H9 (cell line): ENCODE results near the gene CIAO1. TPM values are rescaled to one million over a fixed set of nuclear protein-coding genes. Genes with fewer than 3 reads are reported as not detected.
A peak's percentile ranks its signal among the peaks of the same experiment; 100 is the strongest.

Source experiments
- DNase-seq: peaks from one replicate; pipeline ENCODE4 v3.0.0-alpha.2; 2017
- H2AFZ ChIP-seq: one replicate; pipeline ENCODE4 v1.6.1; 2013; ENCODE audit warnings: mild to moderate bottlenecking, low read length, control low read depth, moderate library complexity
- H2AK5ac ChIP-seq: 2 replicates; pipeline ENCODE4 v1.6.1; 2013; ENCODE audit warnings: low read length, control low read depth, mixed read lengths; ENCODE audit not compliant: insufficient read length
- H2BK120ac ChIP-seq: one replicate; pipeline ENCODE4 v1.6.1; 2013; ENCODE audit warnings: low read depth, mild to moderate bottlenecking, low read length, control low read depth, inconsistent platforms; ENCODE audit not compliant: poor library complexity, severe bottlenecking
- H2BK12ac ChIP-seq: 2 replicates; pipeline ENCODE4 v1.6.1; 2013; ENCODE audit warnings: low read length, control low read depth, mixed read lengths, low read depth; ENCODE audit not compliant: insufficient read length
- H2BK15ac ChIP-seq: 2 replicates; pipeline ENCODE4 v1.6.1; 2013; ENCODE audit warnings: low read depth, low read length, control low read depth
- H2BK20ac ChIP-seq: one replicate; pipeline ENCODE4 v1.6.1; 2013; ENCODE audit warnings: low read depth, mild to moderate bottlenecking, low read length, control low read depth, inconsistent platforms; ENCODE audit not compliant: poor library complexity, severe bottlenecking
- H2BK5ac ChIP-seq: 2 replicates; pipeline ENCODE4 v1.6.1; 2013; ENCODE audit warnings: low read length, control low read depth, mixed read lengths; ENCODE audit not compliant: insufficient read length
- H3K14ac ChIP-seq: 2 replicates; pipeline ENCODE4 v1.6.1; 2013; ENCODE audit warnings: low read length, control low read depth; ENCODE audit not compliant: insufficient read depth
- H3K18ac ChIP-seq: 2 replicates; pipeline ENCODE4 v1.6.1; 2013; ENCODE audit warnings: low read depth, mild to moderate bottlenecking, mixed read lengths, low read length, control low read depth; ENCODE audit not compliant: insufficient read length
- H3K23ac ChIP-seq: 2 replicates; pipeline ENCODE4 v1.6.1; 2013; ENCODE audit warnings: low read length, control low read depth, mixed read lengths, low read depth; ENCODE audit not compliant: insufficient read length
- H3K23me2 ChIP-seq: 2 replicates; pipeline ENCODE4 v1.6.1; 2013; ENCODE audit warnings: low read depth, mild to moderate bottlenecking, mixed read lengths, low read length, control low read depth; ENCODE audit not compliant: insufficient read length, poor library complexity, severe bottlenecking
- H3K27ac ChIP-seq: 2 replicates; pipeline ENCODE4 v1.5.1; 2013; ENCODE audit warnings: low read length, control low read depth, mixed read lengths, low read depth; ENCODE audit not compliant: insufficient read length
- H3K27me3 ChIP-seq: 2 replicates; pipeline ENCODE4 v1.6.1; 2013; ENCODE audit warnings: low read length, control low read depth, inconsistent platforms; ENCODE audit not compliant: insufficient read depth
- H3K4ac ChIP-seq: 2 replicates; pipeline ENCODE4 v1.6.1; 2013; ENCODE audit warnings: low read depth, mild to moderate bottlenecking, control low read depth, inconsistent platforms, low read length, moderate library complexity
- H3K4me1 ChIP-seq: 2 replicates; pipeline ENCODE4 v1.6.1; 2013; ENCODE audit warnings: low read length, control low read depth, inconsistent platforms; ENCODE audit not compliant: insufficient read depth
- H3K4me2 ChIP-seq: 2 replicates; pipeline ENCODE4 v1.6.1; 2013; ENCODE audit warnings: low read length, control low read depth, mixed read lengths; ENCODE audit not compliant: insufficient read length, insufficient read depth
- H3K56ac ChIP-seq: 2 replicates; pipeline ENCODE4 v1.6.1; 2013; ENCODE audit warnings: low read depth, mild to moderate bottlenecking, mixed read lengths, low read length, control low read depth; ENCODE audit not compliant: insufficient read length
- H3K79me1 ChIP-seq: 2 replicates; pipeline ENCODE4 v1.6.1; 2013; ENCODE audit warnings: low read depth, mild to moderate bottlenecking, moderate library complexity, low read length, control low read depth, inconsistent platforms; ENCODE audit not compliant: insufficient read depth, poor library complexity, severe bottlenecking
- H3K79me2 ChIP-seq: 2 replicates; pipeline ENCODE4 v1.6.1; 2013; ENCODE audit warnings: low read length, control low read depth, inconsistent platforms; ENCODE audit not compliant: insufficient read depth
- H3K9ac ChIP-seq: 2 replicates; pipeline ENCODE4 v1.6.1; 2013; ENCODE audit warnings: low read length, control low read depth, mixed read lengths; ENCODE audit not compliant: insufficient read length; ENCODE audit errors: extremely low read depth
- H3K9me3 ChIP-seq: one replicate; pipeline ENCODE4 v1.6.1; 2013; ENCODE audit warnings: low read depth, low read length, inconsistent platforms; ENCODE audit not compliant: control insufficient read depth
- H3T11ph ChIP-seq: one replicate; pipeline ENCODE4 v1.6.1; 2013; ENCODE audit warnings: mild to moderate bottlenecking, low read length, control low read depth, inconsistent platforms
- H4K20me1 ChIP-seq: one replicate; pipeline ENCODE4 v1.6.1; 2013; ENCODE audit not compliant: control insufficient read depth, insufficient read length, insufficient read depth
- H4K5ac ChIP-seq: 2 replicates; pipeline ENCODE4 v1.6.1; 2013; ENCODE audit warnings: low read depth, mild to moderate bottlenecking, mixed read lengths, low read length, control low read depth; ENCODE audit not compliant: insufficient read length
- H4K8ac ChIP-seq: replicated peaks from 2 replicates; pipeline ENCODE4 v1.6.1; 2013; ENCODE audit warnings: low read length, control low read depth, mixed read lengths, low read depth; ENCODE audit not compliant: insufficient read length
- H4K91ac ChIP-seq: 2 replicates; pipeline ENCODE4 v1.6.1; 2013; ENCODE audit warnings: low read depth, mild to moderate bottlenecking, moderate library complexity, mixed read lengths, low read length, control low read depth; ENCODE audit not compliant: insufficient read length
- H3K27ac Mint-ChIP-seq, 3 experiments: 2 replicates in 2 of 3; 3 replicates in 1 of 3; pipeline ENCODE4 v1.8.0; 2020 to 2021; ENCODE audit warnings: mixed read lengths in 3 of 3, mild to moderate bottlenecking in 1 of 3, moderate library complexity in 1 of 3
- H3K27me3 Mint-ChIP-seq: 2 replicates; pipeline ENCODE4 v1.8.0; 2021; ENCODE audit warnings: low read depth, mild to moderate bottlenecking, moderate library complexity, mixed read lengths
- H3K36me3 Mint-ChIP-seq, 3 experiments: 2 replicates in 2 of 3; 3 replicates in 1 of 3; pipeline ENCODE4 v1.8.0; 2020 to 2021; ENCODE audit warnings: low read depth in 3 of 3, mixed read lengths in 3 of 3; ENCODE audit not compliant: insufficient read depth in 1 of 3
- H3K4me1 Mint-ChIP-seq, 2 experiments: 2 replicates each; pipeline ENCODE4 v1.8.0; 2020; ENCODE audit warnings: mixed read lengths in 2 of 2
- H3K4me3 Mint-ChIP-seq, 2 experiments: 2 replicates in 1 of 2; 3 replicates in 1 of 2; pipeline ENCODE4 v1.8.0; 2020 to 2021; ENCODE audit warnings: mild to moderate bottlenecking in 2 of 2, mixed read lengths in 2 of 2, moderate library complexity in 1 of 2
- H3K9me3 Mint-ChIP-seq, 2 experiments: 2 replicates in 1 of 2; 3 replicates in 1 of 2; pipeline ENCODE4 v1.8.0; 2020; ENCODE audit warnings: mild to moderate bottlenecking in 2 of 2, mixed read lengths in 2 of 2, moderate library complexity in 1 of 2
- CTCF ChIP-seq: fragments of 200-600 bp; sonication (generic); conservative IDR thresholded peaks from 3 replicates; pipeline ENCODE4 v1.8.0; 2021; ENCODE audit warnings: antibody characterized with exemption, mild to moderate bottlenecking
- WGBS: extraction: QIAGEN DNeasy Blood & Tissue Kit; methylation state at CpG from one replicate; pipeline ENCODE4 v1.1.7; 2013; ENCODE audit warnings: missing lambda C conversion rate, low lambda C conversion rate, mixed read lengths; ENCODE audit not compliant: insufficient read length; ENCODE audit errors: extremely low coverage; 5-methylcytosine and 5-hydroxymethylcytosine counted together
- total RNA-seq: library from RNA; stranded (reverse); gene quantifications from 2 replicates; pipeline ENCODE4 v1.2.1, GENCODE V29; 2021

The CIAO1 gene
- total RNA-seq, 1 experiment from 2014 or later: 67.6 TPM

- no peak overlapping the region for H2BK120ac ChIP-seq
- peak; percentile 43 for DNase-seq
- no peaks in the 10 kb centered on the region for H3K36me3 Mint-ChIP-seq
Observed at GRCh38 chr2:96241227-96241626, 24.8 kb upstream of the CIAO1 start.

More at GRCh38 chr2:96241227-96241626, 24.8 kb upstream of the CIAO1 start:
- Histone ChIP-seq H3K9me3 (no peaks in the 10 kb centered on the region), H3K79me1 (no peaks in the 10 kb centered on the region), H2AFZ (no peak overlapping the region), H3T11ph (no peak overlapping the region), H3K14ac (no peak overlapping the region), H4K5ac (no peak overlapping the region), H2BK5ac (no peak overlapping the region), H4K91ac (no peak overlapping the region), H3K27ac (no peak overlapping the region), H3K23me2 (no peaks in the 10 kb centered on the region), H3K23ac (no peak overlapping the region), H3K4me1 (no peaks in the 10 kb centered on the region), H4K20me1 (no peaks in the 10 kb centered on the region), H3K9ac (peak overlapping the region; percentile 22), H3K27me3 (no peaks in the 10 kb centered on the region), H2BK20ac (no peak overlapping the region), H3K79me2 (no peaks in the 10 kb centered on the region), H2BK15ac (no peak overlapping the region; the same call in 1 of the 2 replicates), H4K8ac (no peak overlapping the region), H2AK5ac (no peak overlapping the region), H3K4me2 (no peak overlapping the region), H2BK12ac (no peak overlapping the region), H3K4ac (no peak overlapping the region), H3K18ac (no peak overlapping the region), H3K56ac (no peak overlapping the region)
- peaks cover 9% of the 10 kb centered on the region in 2 experiments for H3K4me1 Mint-ChIP-seq
- WGBS: no CpG with 5 or more reads among the region's 2 CpGs
- no peaks in the 10 kb centered on the region for H3K27me3 Mint-ChIP-seq
- peak overlapping the region in 1 of 3 experiments; percentile 44; a peak in 3 of 7 replicates for H3K27ac Mint-ChIP-seq
- H3K4me3 Mint-ChIP-seq: no peak overlapping the region
- TF ChIP-seq CTCF: peak; percentile 34; the same call in 2 of the 3 replicates
- H3K9me3 Mint-ChIP-seq: no peaks in the 10 kb centered on the region
